Activated CD4-positive, alpha-beta T cell treated with anti-CD3 and anti-CD28 coated beads for 36 hours (primary cell): ENCODE results near the gene BCR. TPM values are rescaled to one million over a fixed set of nuclear protein-coding genes. Genes with fewer than 3 reads are reported as not detected.

Source experiments
- ATAC-seq: fragments of 200-7000 bp; cut with Tn5 transposase; one replicate; pipeline ENCODE4 v1.10.0; 2021; ENCODE audit warnings: mild to moderate bottlenecking, moderate library complexity
- CTCF ChIA-PET: fragments of 350-600 bp; sonication (Branson Sonifier 250); formaldehyde crosslinking; loops from one replicate; lab custom pipeline; 2021; ENCODE audit warnings: antibody characterized with exemption; lab: Charles Lee
- POLR2A ChIA-PET: fragments of 350-600 bp; sonication (Branson Sonifier 250); formaldehyde crosslinking; loops from one replicate; lab custom pipeline; 2021; ENCODE audit warnings: antibody characterized with exemption, inconsistent platforms; lab: Charles Lee
- DNase-seq: peaks from one replicate; pipeline ENCODE4 v3.0.0-alpha.2; 2020
- H3K27ac Mint-ChIP-seq: one replicate; pipeline ENCODE4 v1.8.0; 2021; ENCODE audit warnings: mixed read lengths
- H3K27me3 Mint-ChIP-seq: one replicate; pipeline ENCODE4 v1.8.0; 2021; ENCODE audit warnings: mixed read lengths
- H3K36me3 Mint-ChIP-seq: one replicate; pipeline ENCODE4 v1.8.0; 2021; ENCODE audit warnings: low read depth, mixed read lengths
- H3K4me1 Mint-ChIP-seq: one replicate; pipeline ENCODE4 v1.8.0; 2021; ENCODE audit warnings: mixed read lengths
- H3K4me3 Mint-ChIP-seq: one replicate; pipeline ENCODE4 v1.8.0; 2021; ENCODE audit warnings: mild to moderate bottlenecking, moderate library complexity, mixed read lengths
- H3K9me3 Mint-ChIP-seq: one replicate; pipeline ENCODE4 v1.8.0; 2021; ENCODE audit warnings: low read depth, mixed read lengths
- intact Hi-C, 2 experiments: fragments of 100-400 bp; cut with DNase I in 1 of 2; cut with micrococcal nuclease in 1 of 2; formaldehyde crosslinking; loops; one replicate each; pipeline versions ENCODE4 v1.14.2 to v1.15.1; 2022 to 2024; cut with DNase I, micrococcal nuclease
- total RNA-seq, 2 experiments: library from RNA; stranded (reverse); gene quantifications; one replicate each; pipeline ENCODE4 v1.2.3, GENCODE V29; 2021

The BCR gene
- total RNA-seq, 2 experiments from 2014 or later = 45.5 to 58.0 TPM

DNA sequence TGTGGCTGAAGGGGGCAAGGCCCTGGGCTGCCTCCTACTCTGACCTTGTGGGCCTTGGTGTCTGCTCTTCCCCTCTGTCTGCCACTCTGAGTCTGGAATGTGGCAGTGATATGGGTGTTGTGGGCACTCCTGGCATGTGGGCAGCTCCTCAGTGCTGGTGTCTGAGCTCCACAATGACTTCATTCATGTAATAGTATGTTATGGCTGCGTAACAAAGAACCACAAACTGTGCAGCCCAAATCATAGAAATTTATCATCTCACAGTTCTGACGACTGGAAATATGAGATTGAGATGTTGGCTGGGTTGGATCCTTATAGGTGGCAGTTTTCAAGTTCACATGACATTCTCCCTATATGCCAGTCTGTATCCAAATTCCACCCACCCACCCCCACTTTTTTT is 59.1 kb downstream of the BCR start:
- POLR2A ChIA-PET = no interaction called here
- H3K4me3 Mint-ChIP-seq = no peak overlapping the region
- no peaks in the 10 kb centered on the region for H3K27me3 Mint-ChIP-seq
- no peak for DNase-seq
- peaks cover 3% of the 10 kb centered on the region for H3K9me3 Mint-ChIP-seq
- peaks cover 89% of the 10 kb centered on the region for H3K4me1 Mint-ChIP-seq
- peak overlapping the region; percentile 4 for H3K27ac Mint-ChIP-seq
- intact Hi-C loops = no loop called here
- ATAC-seq = no peak
- peaks cover 19% of the 10 kb centered on the region for H3K36me3 Mint-ChIP-seq
- CTCF ChIA-PET = interaction anchor here (0.6 kb wide), 1 partner anchor 351 kb away, joined by 3 read pairs; no protein-coding TSS in a partner anchor

DNA sequence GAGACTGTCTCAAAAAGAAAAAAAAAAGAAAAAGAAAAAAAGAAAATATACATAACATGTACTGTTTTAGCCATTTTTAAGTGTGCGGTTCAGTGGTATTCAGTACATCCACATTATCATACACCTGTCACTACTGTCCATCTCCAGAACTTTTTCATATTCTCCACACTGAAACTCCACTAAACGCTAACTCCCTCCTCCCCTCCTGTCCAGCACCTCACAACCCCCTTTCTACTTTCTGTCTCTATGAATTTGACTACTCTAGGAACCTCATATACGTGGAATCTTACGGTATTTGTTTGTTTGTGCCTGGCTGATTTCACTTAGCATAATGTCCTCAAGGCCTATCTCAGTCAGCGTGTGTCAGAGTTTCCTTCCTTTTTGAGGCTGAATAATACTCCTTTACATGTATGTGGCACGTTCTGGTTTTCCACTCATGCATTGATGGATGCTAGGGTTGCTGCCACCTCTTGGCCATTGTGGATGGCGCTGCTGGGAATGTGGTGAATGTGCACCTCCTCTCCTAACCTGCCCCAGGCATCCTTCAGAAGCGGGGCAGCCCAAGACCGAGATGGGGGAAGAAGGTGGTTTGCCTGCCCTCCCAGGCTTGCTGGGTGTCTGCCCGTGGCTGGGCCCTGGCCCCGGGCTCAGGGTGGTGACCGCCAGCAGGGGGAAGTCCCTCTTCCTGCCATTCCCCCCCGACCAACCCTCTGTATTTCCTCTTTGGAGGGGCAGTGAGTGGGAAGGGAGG is 60.5 kb downstream of the BCR start:
- H3K9me3 Mint-ChIP-seq = no peaks in the 10 kb centered on the region
- ChIA-PET CTCF (interaction anchor here (0.6 kb wide), 1 partner anchor 654 kb away, joined by 3 read pairs; the partner anchor contains the start of gene MIF), POLR2A (no interaction called here)
- peaks cover 12% of the 10 kb centered on the region for H3K36me3 Mint-ChIP-seq
- no peak overlapping the region for H3K4me3 Mint-ChIP-seq
- intact Hi-C loops = loop anchor here in 1 of 2 experiments (5.0 kb wide), 1 partner anchor 41 kb away; no protein-coding TSS in a partner anchor
- ATAC-seq = peak; percentile 34
- peak overlapping the region; percentile 84 for H3K27ac Mint-ChIP-seq
- no peaks in the 10 kb centered on the region for H3K27me3 Mint-ChIP-seq
- peaks cover 93% of the 10 kb centered on the region for H3K4me1 Mint-ChIP-seq
- peak; percentile 72 for DNase-seq

DNA sequence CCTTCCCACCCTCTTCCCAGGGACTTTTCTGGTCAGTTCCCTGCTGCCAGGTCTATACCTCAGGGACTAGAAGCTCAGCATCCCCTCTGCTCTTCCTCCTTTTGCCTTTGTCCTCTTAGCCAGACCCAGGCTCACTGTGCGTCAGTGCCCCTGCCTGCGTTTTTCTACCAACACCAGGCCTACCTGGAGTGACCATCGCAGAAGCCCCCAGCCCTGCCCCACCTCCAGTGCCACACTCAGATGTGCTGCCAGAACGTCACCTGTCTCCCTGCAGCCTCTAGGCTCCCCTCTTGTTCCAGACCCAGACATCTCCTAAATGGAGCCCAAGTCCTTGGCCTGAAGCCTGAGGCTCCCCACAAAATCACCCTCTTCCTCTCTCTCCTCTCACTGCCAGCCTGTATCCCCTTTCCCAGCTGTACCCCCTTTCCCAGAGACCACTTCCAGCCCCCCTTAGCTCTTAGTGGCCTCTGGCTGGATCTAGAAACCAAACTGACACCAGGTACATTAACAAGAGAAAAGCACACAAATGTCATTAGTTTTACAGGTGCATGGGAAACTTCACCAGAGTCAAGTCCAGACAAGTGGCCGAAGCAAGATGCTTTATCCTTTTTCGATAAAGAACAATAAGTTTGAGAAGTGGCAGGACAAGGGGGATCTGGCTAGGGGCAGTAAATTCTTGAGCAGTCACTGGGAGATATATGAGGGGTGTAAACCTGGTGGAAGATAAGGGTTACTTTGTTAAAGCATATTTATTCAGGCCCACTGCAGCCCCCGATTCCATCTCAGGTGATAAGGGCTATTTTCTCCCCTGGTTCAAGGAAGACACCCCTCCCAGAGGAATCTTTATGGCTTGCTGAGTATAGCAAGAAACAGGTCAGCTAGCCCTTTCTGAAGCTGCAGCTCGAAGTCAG is 61.5 kb downstream of the BCR start:
- intact Hi-C loops = loop anchor here (2.0 to 5.0 kb wide), 2 partner anchors 40 to 467 kb away; no protein-coding TSS in a partner anchor
- Mint-ChIP-seq H3K27ac (peak overlapping the region; percentile 62), H3K9me3 (no peaks in the 10 kb centered on the region), H3K27me3 (no peaks in the 10 kb centered on the region), H3K4me3 (no peak overlapping the region), H3K4me1 (peaks cover 93% of the 10 kb centered on the region), H3K36me3 (peaks cover 11% of the 10 kb centered on the region)
- no peak for DNase-seq
- ChIA-PET CTCF (interaction anchor here (0.7 to 2.0 kb wide), 6 partner anchors 15 to 97 kb away, joined by 3 to 7 read pairs (median 4); no protein-coding TSS in a partner anchor), POLR2A (interaction anchor here (1.9 kb wide), 1 partner anchor 59 kb away, joined by 14 read pairs; no protein-coding TSS in a partner anchor)
- no peak for ATAC-seq

DNA sequence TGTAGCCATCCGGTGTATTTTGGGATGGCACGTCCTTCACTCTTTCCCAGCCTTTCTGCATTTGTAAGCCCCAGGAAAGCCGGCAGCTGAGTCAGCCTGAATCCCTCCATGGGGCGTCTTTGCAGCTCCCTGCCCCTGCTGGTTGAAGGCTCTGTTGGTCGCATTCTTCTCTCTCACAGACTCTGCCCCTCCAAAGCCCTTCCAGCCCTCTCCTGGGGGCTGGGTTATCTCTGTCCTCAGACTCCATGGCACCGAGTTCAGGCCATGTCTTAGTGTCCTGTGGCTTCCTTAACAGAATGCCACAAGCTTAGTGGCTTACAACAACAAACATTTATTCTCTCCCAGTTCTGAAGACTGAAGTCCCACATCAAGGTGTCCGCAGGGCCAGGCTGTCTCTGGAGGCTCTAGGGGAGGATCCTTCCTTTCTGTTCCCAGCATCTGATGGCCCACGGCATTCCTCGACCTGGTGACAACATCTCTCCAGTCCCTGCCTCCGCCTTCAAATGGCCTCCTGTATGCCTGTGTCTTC is 62.2 kb downstream of the BCR start:
- POLR2A ChIA-PET = interaction anchor here (0.5 to 1.9 kb wide), 8 partner anchors 9 to 101 kb away, joined by 3 to 14 read pairs (median 6); partner anchors contain the start of genes BCR, RAB36 and RSPH14

DNA sequence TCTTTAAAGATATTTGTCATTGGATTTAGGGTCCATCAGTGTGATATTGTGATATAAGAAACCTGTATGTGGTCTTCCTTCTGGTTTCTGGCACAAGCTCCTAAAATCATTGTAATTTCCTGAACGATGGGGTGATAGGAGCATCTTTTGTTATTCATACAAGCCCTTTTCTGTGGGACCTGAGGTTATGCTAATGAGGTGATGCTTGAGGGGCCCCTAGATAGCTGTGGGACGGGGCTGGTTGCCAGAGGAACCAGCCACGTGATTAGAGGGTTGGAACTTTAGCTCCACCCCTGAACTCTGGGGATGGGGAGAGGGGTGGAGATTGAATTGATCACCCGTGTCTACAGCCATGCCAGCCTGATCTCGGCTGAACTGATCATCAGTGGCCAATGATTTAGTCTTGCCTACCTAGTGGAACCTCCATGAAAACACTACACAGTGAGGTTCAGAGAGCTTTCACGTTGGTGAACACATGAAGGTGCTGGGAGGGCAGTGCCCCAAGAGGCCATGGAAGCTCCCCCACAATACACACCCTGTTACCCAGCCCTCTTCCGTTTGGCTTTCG is 62.8 kb downstream of the BCR start:
- H3K36me3 Mint-ChIP-seq = peaks cover 6% of the 10 kb centered on the region
- peak; percentile 87 for DNase-seq
- peak overlapping the region; percentile 45 for H3K4me3 Mint-ChIP-seq
- intact Hi-C loops = loop anchor here (1.0 to 5.0 kb wide), 6 partner anchors 23 to 466 kb away; partner anchors contain the start of gene RAB36 (in 1 of the 2)
- peaks cover 89% of the 10 kb centered on the region for H3K4me1 Mint-ChIP-seq
- no peaks in the 10 kb centered on the region for H3K27me3 Mint-ChIP-seq
- ChIA-PET CTCF (interaction anchor here (0.6 to 2.0 kb wide), 17 partner anchors 10 to 1167 kb away, joined by 3 to 10 read pairs (median 4); partner anchors contain the start of gene BCR), POLR2A (interaction anchor here (0.5 to 1.9 kb wide), 11 partner anchors 10 to 101 kb away, joined by 3 to 14 read pairs (median 4); partner anchors contain the start of genes BCR, RAB36 and RSPH14)
- H3K27ac Mint-ChIP-seq = peak overlapping the region; percentile 90
- H3K9me3 Mint-ChIP-seq = no peaks in the 10 kb centered on the region
- peak; percentile 91 for ATAC-seq

More for the DNA sequence above, 62.2 kb downstream of the BCR start:
- peak overlapping the region; percentile 90 for H3K27ac Mint-ChIP-seq
- H3K27me3 Mint-ChIP-seq = no peaks in the 10 kb centered on the region
- H3K4me1 Mint-ChIP-seq = peaks cover 92% of the 10 kb centered on the region
- H3K36me3 Mint-ChIP-seq = peaks cover 8% of the 10 kb centered on the region
- DNase-seq = peak; percentile 41
- peak; percentile 16 for ATAC-seq
- H3K9me3 Mint-ChIP-seq = no peaks in the 10 kb centered on the region
- CTCF ChIA-PET = interaction anchor here (0.6 to 2.0 kb wide), 15 partner anchors 10 to 1167 kb away, joined by 3 to 10 read pairs (median 4); partner anchors contain the start of gene BCR
- intact Hi-C loops = loop anchor here (1.0 to 5.0 kb wide), 6 partner anchors 22 to 466 kb away; partner anchors contain the start of gene RAB36 (in 1 of the 2)
- H3K4me3 Mint-ChIP-seq = peak overlapping the region; percentile 45

DNA sequence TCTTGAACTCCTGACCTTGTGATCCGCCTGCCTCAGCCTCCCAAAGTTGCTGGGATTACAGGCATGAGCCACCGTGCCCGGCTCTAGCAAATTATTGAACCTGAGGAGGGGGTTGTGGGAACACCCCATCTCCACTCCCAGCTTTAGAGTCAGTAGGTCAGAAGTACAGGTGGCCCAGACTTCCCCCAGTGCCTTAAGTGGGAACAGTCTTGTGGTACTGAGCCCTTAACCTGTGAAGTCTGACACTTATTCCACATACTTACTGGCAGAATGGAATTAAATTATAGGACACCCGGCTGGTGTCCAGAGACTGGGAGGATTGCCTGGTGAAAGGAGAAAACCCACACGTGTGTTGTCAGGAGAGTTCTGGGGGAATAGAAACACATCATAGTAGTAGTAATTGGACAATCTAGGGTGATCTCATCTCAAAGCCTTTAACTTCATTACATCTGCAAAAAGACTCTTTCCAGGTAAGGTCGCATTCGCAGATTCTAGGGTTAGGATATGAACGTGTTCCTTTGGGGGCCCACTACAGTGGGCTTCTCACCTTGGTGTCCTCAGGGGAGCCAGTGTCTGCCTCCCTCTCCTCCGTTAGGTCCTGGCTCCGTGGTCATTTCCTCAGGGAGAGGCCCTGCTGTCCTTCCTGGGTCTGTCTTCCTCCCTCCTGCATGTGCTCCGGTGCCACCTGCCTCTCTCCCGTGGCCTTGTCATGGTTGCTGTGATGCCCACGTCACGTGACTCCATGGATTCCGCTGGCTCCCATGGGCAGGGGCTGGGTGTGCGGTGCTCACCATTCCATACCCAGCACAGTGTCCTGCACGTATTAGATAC is 63.8 kb downstream of the BCR start:
- Mint-ChIP-seq H3K9me3 (no peaks in the 10 kb centered on the region), H3K4me1 (peaks cover 88% of the 10 kb centered on the region), H3K27me3 (no peaks in the 10 kb centered on the region), H3K36me3 (peaks cover 4% of the 10 kb centered on the region), H3K4me3 (peak overlapping the region; percentile 45), H3K27ac (peak overlapping the region; percentile 90)
- ATAC-seq (no peak), DNase-seq (no peak)
- POLR2A ChIA-PET = interaction anchor here (0.6 to 1.9 kb wide), 2 partner anchors 9 to 62 kb away, joined by 3 to 14 read pairs; no protein-coding TSS in a partner anchor
- intact Hi-C loops = loop anchor here (1.0 to 5.0 kb wide), 6 partner anchors 24 to 465 kb away; partner anchors contain the start of gene RAB36 (in 1 of the 2)
- CTCF ChIA-PET = interaction anchor here (0.7 to 2.0 kb wide), 11 partner anchors 9 to 1262 kb away, joined by 3 to 10 read pairs (median 4); no protein-coding TSS in a partner anchor

DNA sequence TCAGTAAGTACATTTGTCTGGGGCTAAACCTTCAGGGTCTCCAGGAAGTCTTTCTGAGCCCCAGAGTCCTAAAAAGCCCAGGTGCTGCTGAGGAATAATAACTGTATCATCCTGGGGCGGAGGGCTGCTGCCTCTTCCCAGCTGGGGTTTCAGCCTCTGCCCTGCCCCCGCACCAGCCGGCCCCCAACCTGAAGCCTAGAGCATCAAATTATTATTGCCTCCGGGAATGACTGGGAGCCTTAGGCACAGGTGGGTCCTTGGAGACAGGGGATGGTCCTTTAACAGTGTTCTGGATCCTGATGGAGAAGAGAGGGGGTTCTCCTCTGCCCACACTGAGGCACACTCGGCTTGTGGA is 64.4 kb downstream of the BCR start:
- ChIA-PET POLR2A (no interaction called here), CTCF (interaction anchor here (0.6 kb wide), 2 partner anchors 47 to 57 kb away, joined by 3 read pairs; no protein-coding TSS in a partner anchor)
- H3K4me1 Mint-ChIP-seq = peaks cover 88% of the 10 kb centered on the region
- peaks cover 4% of the 10 kb centered on the region for H3K36me3 Mint-ChIP-seq
- H3K9me3 Mint-ChIP-seq = no peaks in the 10 kb centered on the region
- no peaks in the 10 kb centered on the region for H3K27me3 Mint-ChIP-seq
- H3K4me3 Mint-ChIP-seq = no peak overlapping the region
- H3K27ac Mint-ChIP-seq = peak overlapping the region; percentile 90
- DNase-seq (no peak), ATAC-seq (no peak)
- intact Hi-C loops = loop anchor here in 1 of 2 experiments (5.0 kb wide), 1 partner anchor 38 kb away; no protein-coding TSS in a partner anchor

DNA sequence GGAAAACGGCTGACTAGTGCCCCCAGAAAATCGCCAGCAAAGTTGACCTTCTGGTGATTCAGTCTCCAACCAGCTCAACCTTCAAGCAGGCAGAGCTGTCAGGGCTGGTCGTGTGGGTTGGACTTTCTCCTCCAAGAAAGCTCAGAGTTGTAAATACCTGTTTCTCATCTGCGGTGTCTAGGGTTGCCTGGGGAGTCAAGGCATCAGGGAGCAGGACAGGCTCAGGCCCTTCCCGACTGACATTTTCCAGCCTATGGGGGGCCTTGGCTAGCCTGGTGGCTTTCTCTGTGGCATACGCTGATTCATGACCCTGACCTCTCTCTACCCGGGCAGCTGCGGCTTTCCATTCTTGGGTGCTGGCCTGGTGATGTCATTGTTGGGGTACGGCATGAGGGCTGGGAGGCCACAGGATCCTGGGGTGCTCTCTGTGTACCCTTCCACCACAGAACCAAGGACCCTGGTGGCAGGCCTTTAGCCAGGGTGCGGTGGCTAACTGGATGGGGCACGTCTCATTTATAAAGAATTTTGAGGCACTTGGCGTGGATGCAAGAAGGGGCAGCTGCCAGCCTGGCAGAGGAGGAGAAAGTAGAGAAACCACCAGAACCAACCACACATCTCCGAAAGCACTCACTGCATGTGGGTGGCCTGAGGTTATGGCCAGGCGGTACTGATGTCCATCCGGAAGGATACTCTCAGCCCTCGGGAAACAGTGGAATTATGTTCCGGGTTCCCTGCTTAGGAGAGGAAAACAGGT is 64.9 kb downstream of the BCR start:
- peak overlapping the region; percentile 62 for H3K27ac Mint-ChIP-seq
- POLR2A ChIA-PET = no interaction called here
- no peaks in the 10 kb centered on the region for H3K27me3 Mint-ChIP-seq
- no peak overlapping the region for H3K4me3 Mint-ChIP-seq
- peak; percentile 33 for DNase-seq
- CTCF ChIA-PET = interaction anchor here (0.6 kb wide), 2 partner anchors 46 to 58 kb away, joined by 3 read pairs; no protein-coding TSS in a partner anchor
- peaks cover 3% of the 10 kb centered on the region for H3K36me3 Mint-ChIP-seq
- peaks cover 90% of the 10 kb centered on the region for H3K4me1 Mint-ChIP-seq
- intact Hi-C loops = no loop called here
- ATAC-seq = no peak
- H3K9me3 Mint-ChIP-seq = no peaks in the 10 kb centered on the region

DNA sequence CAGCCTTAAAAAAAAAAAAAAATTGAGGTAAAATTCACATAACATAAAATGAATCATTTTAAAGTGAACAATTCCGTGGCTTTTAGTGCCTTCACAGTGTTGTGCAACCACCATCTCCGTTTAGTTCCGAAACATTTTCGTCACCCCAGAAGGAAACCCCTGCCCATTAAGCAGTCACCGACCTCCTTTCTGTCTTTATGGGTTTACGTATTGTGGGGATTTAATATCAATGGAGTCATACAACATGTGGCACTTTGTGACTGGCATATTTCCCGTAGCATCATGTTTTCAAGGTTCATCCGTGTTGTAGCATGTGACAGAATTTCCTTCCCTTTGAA is 65.5 kb downstream of the BCR start:
- CTCF ChIA-PET = interaction anchor here (0.6 kb wide), 1 partner anchor 26 kb away, joined by 3 read pairs; no protein-coding TSS in a partner anchor

More for the DNA sequence above, 65.5 kb downstream of the BCR start:
- Mint-ChIP-seq H3K27me3 (no peaks in the 10 kb centered on the region), H3K4me1 (peaks cover 91% of the 10 kb centered on the region), H3K27ac (peak overlapping the region; percentile 38), H3K36me3 (peaks cover under 1% of the 10 kb centered on the region), H3K9me3 (no peaks in the 10 kb centered on the region), H3K4me3 (no peak overlapping the region)
- POLR2A ChIA-PET = no interaction called here
- no peak for DNase-seq
- intact Hi-C loops = loop anchor here in 1 of 2 experiments (2.0 kb wide), 1 partner anchor 35 kb away; no protein-coding TSS in a partner anchor
- ATAC-seq = no peak
